Transverse colon (tissue), 4 donors: ENCODE measurements around the gene C6orf141. TPM values are rescaled to one million over a fixed set of nuclear protein-coding genes. Genes with fewer than 3 reads are reported as not detected.
A peak's percentile ranks its signal among the peaks of the same experiment; 100 is the strongest.

Source experiments
- DNase-seq: peaks from one replicate; pipeline ENCODE4 v3.0.0-alpha.2; 2019
- H3K27ac ChIP-seq, 4 donors: fragments of 200-600 bp; sonication (generic); 2 replicates each; pipeline ENCODE4 v1.5.1; 2016 to 2018; ENCODE audit warnings: inconsistent platforms in 4 of 4
- H3K27me3 ChIP-seq: fragments of 200-600 bp; sonication (generic); 2 replicates; pipeline ENCODE4 v1.5.1; 2017; ENCODE audit warnings: inconsistent platforms
- H3K36me3 ChIP-seq, 4 donors: fragments of 200-600 bp; sonication (generic); 2 replicates each; pipeline ENCODE4 v1.5.1; 2017 to 2019; ENCODE audit warnings: inconsistent platforms in 4 of 4
- H3K4me1 ChIP-seq, 4 donors: fragments of 200-600 bp; sonication (generic); 2 replicates each; pipeline ENCODE4 v1.5.1; 2017 to 2020; ENCODE audit warnings: inconsistent platforms in 4 of 4
- H3K4me3 ChIP-seq, 4 donors: fragments of 200-600 bp; sonication (generic); 1 replicate in 1 of 4; 2 replicates in 3 of 4; pipeline versions ENCODE4 v1.5.1 to v1.6.1; 2017 to 2019; ENCODE audit warnings: inconsistent platforms in 4 of 4
- H3K9me3 ChIP-seq, 2 donors: fragments of 200-600 bp; sonication (generic); 2 replicates each; pipeline ENCODE4 v1.5.1; 2017 to 2019; ENCODE audit warnings: inconsistent platforms in 2 of 2
- CTCF ChIP-seq, 5 experiments: fragments of 200-600 bp in 3 of 5; fragments of 450-650 bp in 2 of 5; sonication (generic) in 3 of 5; IDR thresholded peaks; 1 replicate in 2 of 5; 2 replicates in 3 of 5; pipeline ENCODE4 v1.5.1; 2016 to 2017; ENCODE audit warnings: antibody characterized with exemption in 5 of 5, inconsistent platforms in 3 of 5, mild to moderate bottlenecking in 2 of 5, moderate library complexity in 1 of 5
- EP300 ChIP-seq: sonication (generic); formaldehyde crosslinking; IDR thresholded peaks from one replicate; pipeline ENCODE4 v1.6.1; 2017; ENCODE audit warnings: antibody characterized with exemption, low read depth
- POLR2A ChIP-seq: fragments of 450-650 bp; IDR thresholded peaks from one replicate; pipeline ENCODE4 v1.6.1; 2016; ENCODE audit warnings: antibody characterized with exemption, mild to moderate bottlenecking, moderate library complexity
- POLR2AphosphoS5 ChIP-seq, 3 donors: sonication (generic); formaldehyde crosslinking; IDR thresholded peaks; one replicate each; pipeline ENCODE4 v1.6.1; 2016; ENCODE audit warnings: antibody characterized with exemption in 3 of 3
- WGBS, 2 donors: methylation state at CpG; one replicate each; pipeline ENCODE4 v1.1.5; 2018; ENCODE audit warnings: low coverage in 1 of 2; 5-methylcytosine and 5-hydroxymethylcytosine counted together
- in situ Hi-C, 4 donors: fragments of 200-750 bp; cut with MboI; loops; one replicate each; pipeline versions ENCODE4 v1.15.0 to v1.15.1; 2017; ENCODE audit warnings: low sequenced_read_pairs in 3 of 4, low pct_ligation_motif_present in 1 of 4, low pct_unique_long_range_greater_than_20kb in 1 of 4
- intact Hi-C: fragments of 100-400 bp; cut with DNase I; formaldehyde crosslinking; loops from one replicate; pipeline ENCODE4 v1.15.1; 2023; ENCODE audit warnings: low total_unique reads
- total RNA-seq, 4 donors: library from RNA; depleted of rRNA; stranded (reverse); fragments of >200 nt; gene quantifications; one replicate each; pipeline ENCODE4 v1.1.0, GENCODE V29; 2016

C6orf141 gene
- total RNA-seq, 4 donors from 2014 or later, result 10.0 to 21.7 (median 17.5) TPM

GRCh38 chr6:49555951-49556350 is 5.5 kb downstream of the C6orf141 start:
- Histone ChIP-seq H3K36me3 (no peaks in the 10 kb centered on the region), H3K27ac (peak overlapping the region; percentile 24 to 69 (median 59)), H3K4me3 (no peak overlapping the region), H3K4me1 (peaks cover 0 to 33% (median 13%) of the 10 kb centered on the region in 4 donors), H3K27me3 (peaks cover 7% of the 10 kb centered on the region), H3K9me3 (no peaks in the 10 kb centered on the region)
- in situ Hi-C loops, result no loop called here
- intact Hi-C loops, result no loop called here
- 71 to 73% methylated on average over 4 of the region's 4 CpGs for WGBS, 2 donors
- TF ChIP-seq EP300 (no peak), CTCF (IDR thresholded peaks at IDR 0.05) (no peak), POLR2A (no peak), POLR2AphosphoS5 (IDR thresholded peaks at IDR 0.05) (no peak)
- no peak for DNase-seq

- in situ Hi-C loops (no loop called here), intact Hi-C loops (no loop called here)
- H3K9me3 ChIP-seq, result no peaks in the 10 kb centered on the region
These were observed 6.0 kb downstream of the C6orf141 start for GRCh38 chr6:49556429-49556837.

GRCh38 chr6:49557177-49557576 is 6.7 kb downstream of the C6orf141 start:
- intact Hi-C loops, result no loop called here
- no peak for TF ChIP-seq EP300
- no peak for TF ChIP-seq CTCF (IDR thresholded peaks at IDR 0.05)
- no peak for TF ChIP-seq POLR2AphosphoS5 (IDR thresholded peaks at IDR 0.05)
- no peak for TF ChIP-seq POLR2A
- in situ Hi-C loops, result no loop called here
- Histone ChIP-seq H3K27me3 (peaks cover 3% of the 10 kb centered on the region), H3K27ac (peak overlapping the region; percentile 71 to 82 (median 77)), H3K4me1 (peaks cover 0 to 21% (median 10%) of the 10 kb centered on the region in 4 donors), H3K9me3 (no peaks in the 10 kb centered on the region), H3K4me3 (no peak overlapping the region), H3K36me3 (no peaks in the 10 kb centered on the region)
- no peak for DNase-seq
- 62 to 82% methylated on average over 3 of the region's 3 CpGs for WGBS, 2 donors

More at GRCh38 chr6:49556429-49556837, 6.0 kb downstream of the C6orf141 start:
- DNase-seq, result peak; percentile 63
- Histone ChIP-seq H3K4me1 (peaks cover 0 to 28% (median 12%) of the 10 kb centered on the region in 4 donors), H3K36me3 (no peaks in the 10 kb centered on the region), H3K27me3 (peaks cover 3% of the 10 kb centered on the region), H3K27ac (peak overlapping the region; percentile 71 to 82 (median 77)), H3K4me3 (no peak overlapping the region)
- TF ChIP-seq POLR2AphosphoS5 (IDR thresholded peaks at IDR 0.05) (peak in 2 of 3 donors; percentile 57), CTCF (IDR thresholded peaks at IDR 0.05) (no peak)

GRCh38 chr6:49558238-49558637 is 7.8 kb downstream of the C6orf141 start:
- no peaks in the 10 kb centered on the region for H3K36me3 ChIP-seq
- H3K4me1 ChIP-seq, result peaks cover 0 to 18% (median 9%) of the 10 kb centered on the region in 4 donors
- H3K9me3 ChIP-seq, result no peaks in the 10 kb centered on the region
- H3K4me3 ChIP-seq, result no peak overlapping the region
- no peak for DNase-seq
- H3K27ac ChIP-seq, result no peak overlapping the region
- H3K27me3 ChIP-seq, result no peaks in the 10 kb centered on the region
- TF ChIP-seq EP300 (no peak), POLR2A (no peak), CTCF (IDR thresholded peaks at IDR 0.05) (no peak), POLR2AphosphoS5 (IDR thresholded peaks at IDR 0.05) (no peak)
- intact Hi-C loops (no loop called here), in situ Hi-C loops (no loop called here)
